ENCODE results near the gene FAM217A. TPM values are rescaled to one million over a fixed set of nuclear protein-coding genes. Genes with fewer than 3 reads are reported as not detected.

Gene FAM217A
- total and polyA plus RNA-seq, 7 donors, result 0.03 TPM; not detected in 6

DNA sequence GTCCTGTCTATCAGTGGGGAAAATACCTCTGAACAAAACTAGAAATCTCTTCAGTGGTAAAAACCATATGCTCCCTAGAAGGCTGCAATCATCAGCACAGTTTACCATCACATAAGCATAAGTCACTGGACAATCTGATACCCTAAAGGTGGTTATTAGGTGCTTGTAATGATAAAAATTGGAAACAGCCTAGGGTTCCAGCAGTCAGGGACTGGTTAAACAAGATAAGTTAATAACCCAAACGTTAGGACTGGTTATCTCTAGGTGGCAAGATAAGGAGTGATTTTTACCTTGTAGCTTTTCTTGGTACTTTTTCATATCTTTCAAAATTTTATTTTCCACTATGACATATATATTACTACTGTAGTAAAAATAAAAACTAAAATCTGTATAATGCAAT lies 45.4 kb upstream of the FAM217A start:
- no peak for DNase-seq
- Histone ChIP-seq H3K4me3 (no peak overlapping the region), H3K27ac (no peak overlapping the region), H3K27me3 (no peaks in the 10 kb centered on the region), H3K9me3 (no peaks in the 10 kb centered on the region), H3K36me3 (peaks cover 22 to 100% (median 50%) of the 10 kb centered on the region in 4 donors), H3K4me1 (peaks cover 0 to 7% (median 0%) of the 10 kb centered on the region in 4 donors)
- WGBS, 2 donors, result 19 to 59% methylated on average over 1 of the region's 1 CpG
- intact Hi-C loops (cut with DNase I), result no loop called here
- TF ChIP-seq POLR2AphosphoS5 (IDR thresholded peaks at IDR 0.05) (no peak), CTCF (IDR thresholded peaks at IDR 0.05) (no peak), POLR2A (IDR thresholded peaks at IDR 0.05) (no peak), EP300 (IDR thresholded peaks at IDR 0.05) (no peak)

GRCh38 chr6:4115741-4116140 lies 36.8 kb upstream of the FAM217A start:
- TF ChIP-seq EP300 (IDR thresholded peaks at IDR 0.05) (no peak), POLR2AphosphoS5 (IDR thresholded peaks at IDR 0.05) (no peak), POLR2A (IDR thresholded peaks at IDR 0.05) (no peak), CTCF (IDR thresholded peaks at IDR 0.05) (no peak)
- WGBS, 2 donors, result 94 to 96% methylated on average over 4 of the region's 4 CpGs
- DNase-seq, result no peak
- Histone ChIP-seq H3K36me3 (peaks cover 17 to 62% (median 42%) of the 10 kb centered on the region in 4 donors), H3K4me1 (no peaks in the 10 kb centered on the region), H3K27me3 (no peaks in the 10 kb centered on the region), H3K9me3 (peaks cover 0 to 2% (median 0%) of the 10 kb centered on the region in 4 donors), H3K4me3 (no peak overlapping the region), H3K27ac (no peak overlapping the region)
- intact Hi-C loops (cut with DNase I), result no loop called here

DNA sequence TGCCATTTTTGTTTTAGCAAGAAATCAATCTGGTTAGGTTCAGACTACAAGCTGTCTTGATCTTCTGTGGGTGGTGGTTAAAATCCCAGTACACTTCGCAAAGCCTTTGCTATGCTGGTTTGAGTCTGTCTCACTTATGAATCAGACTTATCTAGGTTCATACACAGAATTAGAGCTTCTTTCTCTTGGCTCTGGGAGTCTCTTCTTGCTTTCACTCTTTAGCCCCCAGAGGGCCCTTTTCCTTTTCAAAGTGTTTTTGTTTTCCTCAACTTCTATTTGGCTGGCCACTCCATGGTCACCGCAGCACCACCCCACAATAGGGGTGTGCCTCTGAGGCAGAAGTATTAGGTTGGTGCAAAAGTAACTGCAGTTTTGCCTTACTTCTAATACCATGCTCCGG lies 35.2 kb upstream of the FAM217A start:
- no peak overlapping the region for H3K27ac ChIP-seq

GRCh38 chr6:4113649-4114048 lies 34.7 kb upstream of the FAM217A start:
- intact Hi-C loops (cut with DNase I), result no loop called here
- TF ChIP-seq EP300 (IDR thresholded peaks at IDR 0.05) (no peak), POLR2AphosphoS5 (IDR thresholded peaks at IDR 0.05) (no peak), POLR2A (IDR thresholded peaks at IDR 0.05) (no peak), CTCF (IDR thresholded peaks at IDR 0.05) (no peak)
- no peak overlapping the region for H3K27ac ChIP-seq
- H3K27me3 ChIP-seq, result no peaks in the 10 kb centered on the region
- peaks cover 0 to 9% (median 1%) of the 10 kb centered on the region in 4 donors for H3K4me1 ChIP-seq
- peaks cover 0 to 2% (median 0%) of the 10 kb centered on the region in 4 donors for H3K9me3 ChIP-seq
- no peak for DNase-seq
- H3K36me3 ChIP-seq, result peaks cover 14 to 41% (median 23%) of the 10 kb centered on the region in 4 donors
- H3K4me3 ChIP-seq, result no peak overlapping the region

More for the DNA sequence above, 35.2 kb upstream of the FAM217A start:
- peaks cover 17 to 46% (median 28%) of the 10 kb centered on the region in 4 donors for H3K36me3 ChIP-seq
- H3K4me3 ChIP-seq, result no peak overlapping the region
- H3K27me3 ChIP-seq, result no peaks in the 10 kb centered on the region
- 97 to 99% methylated on average over 3 of the region's 3 CpGs for WGBS, 2 donors
- peaks cover 0 to 2% (median 0%) of the 10 kb centered on the region in 4 donors for H3K9me3 ChIP-seq
- intact Hi-C loops (cut with DNase I), result no loop called here
- DNase-seq, result no peak
- no peak for TF ChIP-seq EP300 (IDR thresholded peaks at IDR 0.05)
- TF ChIP-seq POLR2A (IDR thresholded peaks at IDR 0.05), result no peak
- no peak for TF ChIP-seq CTCF (IDR thresholded peaks at IDR 0.05)
- no peak for TF ChIP-seq POLR2AphosphoS5 (IDR thresholded peaks at IDR 0.05)
- H3K4me1 ChIP-seq, result peaks cover 0 to 9% (median 0%) of the 10 kb centered on the region in 4 donors

- WGBS, 2 donors, result 96 to 98% methylated on average over 3 of the region's 3 CpGs
- Histone ChIP-seq H3K27ac (no peak overlapping the region), H3K27me3 (no peaks in the 10 kb centered on the region), H3K4me1 (peaks cover 0 to 9% (median 3%) of the 10 kb centered on the region in 4 donors), H3K4me3 (no peak overlapping the region), H3K36me3 (peaks cover 4 to 29% (median 14%) of the 10 kb centered on the region in 4 donors), H3K9me3 (peaks cover 0 to 2% (median 0%) of the 10 kb centered on the region in 4 donors)
- DNase-seq, result no peak
- intact Hi-C loops (cut with DNase I), result no loop called here
- TF ChIP-seq POLR2AphosphoS5 (IDR thresholded peaks at IDR 0.05), result no peak
- no peak for TF ChIP-seq POLR2A (IDR thresholded peaks at IDR 0.05)
- TF ChIP-seq EP300 (IDR thresholded peaks at IDR 0.05), result no peak
- TF ChIP-seq CTCF (IDR thresholded peaks at IDR 0.05), result no peak
Observed at GRCh38 chr6:4112366-4112765, 33.4 kb upstream of the FAM217A start.

Data from sigmoid colon (tissue), 7 donors.